IPS DF 19.7 (cell line): ENCODE results near the gene SIX1.

ENCODE experiments used
- DNase-seq: peaks from one replicate; pipeline ENCODE4 v3.0.0-alpha.2; 2013; ENCODE audit warnings: low read depth, low spot score

The SIX1 gene

GRCh38 chr14:60642270-60643140 lies 6.8 kb downstream of the SIX1 start:
- no peak for DNase-seq

- no peak for DNase-seq
Observed at GRCh38 chr14:60641742-60642269, 7.5 kb downstream of the SIX1 start.

- no peak for DNase-seq
Observed at GRCh38 chr14:60640859-60641741, 8.2 kb downstream of the SIX1 start.

GRCh38 chr14:60639674-60640073 lies 9.6 kb downstream of the SIX1 start:
- no peak for DNase-seq

- no peak for DNase-seq
Observed at GRCh38 chr14:60637479-60638315, 11.6 kb downstream of the SIX1 start.

GRCh38 chr14:60636879-60637478 lies 12.3 kb downstream of the SIX1 start:
- no peak for DNase-seq

GRCh38 chr14:60634153-60634552 lies 15.1 kb downstream of the SIX1 start:
- no peak for DNase-seq

GRCh38 chr14:60632777-60633176 lies 16.5 kb downstream of the SIX1 start:
- no peak for DNase-seq

GRCh38 chr14:60632257-60632656 lies 17.0 kb downstream of the SIX1 start:
- DNase-seq, result no peak

GRCh38 chr14:60631842-60632241 lies 17.4 kb downstream of the SIX1 start:
- DNase-seq, result no peak

- no peak for DNase-seq
Observed at GRCh38 chr14:60630129-60630528, 19.1 kb downstream of the SIX1 start.

- no peak for DNase-seq
Observed at GRCh38 chr14:60628892-60629291, 20.4 kb downstream of the SIX1 start.

GRCh38 chr14:60622917-60623257 lies 26.4 kb downstream of the SIX1 start:
- DNase-seq, result no peak

GRCh38 chr14:60622210-60622916 lies 26.9 kb downstream of the SIX1 start:
- no peak for DNase-seq

GRCh38 chr14:60621386-60621785 lies 27.9 kb downstream of the SIX1 start:
- DNase-seq, result no peak

GRCh38 chr14:60618241-60618640 lies 31.0 kb downstream of the SIX1 start:
- DNase-seq, result no peak

GRCh38 chr14:60616461-60616959 lies 32.8 kb downstream of the SIX1 start:
- no peak for DNase-seq

GRCh38 chr14:60602291-60602690 lies 47.0 kb downstream of the SIX1 start:
- DNase-seq, result no peak

GRCh38 chr14:60599727-60600126 lies 49.5 kb downstream of the SIX1 start:
- no peak for DNase-seq

GRCh38 chr14:60596139-60596538 lies 53.1 kb downstream of the SIX1 start:
- no peak for DNase-seq
